Middle frontal gyrus (tissue), 1 donor: ENCODE data around the gene TMEM132C.
"Not testable (repeated sequence)": the region's sequence is repeated elsewhere in the genome, so short reads cannot be mapped to it uniquely, and the experiment has no call there.

Source experiments
- DNase-seq: peaks from one replicate; pipeline ENCODE4 v3.0.0-alpha.2; 2015; ENCODE audit warnings: low spot score; ENCODE audit errors: extremely low spot score

TMEM132C gene

DNA sequence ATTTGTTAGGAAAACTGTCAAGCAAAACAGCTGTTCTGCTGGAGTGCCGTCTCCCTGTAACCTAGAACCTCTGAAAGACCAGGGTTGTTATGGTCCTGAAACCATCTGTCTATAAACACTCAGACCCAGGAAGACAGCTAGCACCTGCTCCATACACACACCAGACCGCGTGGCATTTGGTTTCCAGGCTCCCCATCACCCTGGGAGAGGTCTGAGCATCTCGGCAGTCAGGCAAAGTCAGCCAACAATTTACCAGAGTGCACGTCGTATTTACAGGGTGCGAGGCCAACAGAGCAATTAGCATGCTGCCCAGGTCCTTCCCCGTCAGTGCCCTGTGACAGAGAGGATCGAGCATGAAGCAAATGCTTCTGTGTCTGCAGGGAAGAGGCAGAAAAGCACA lies 284.3 kb downstream of the TMEM132C start:
- no peak for DNase-seq

DNA sequence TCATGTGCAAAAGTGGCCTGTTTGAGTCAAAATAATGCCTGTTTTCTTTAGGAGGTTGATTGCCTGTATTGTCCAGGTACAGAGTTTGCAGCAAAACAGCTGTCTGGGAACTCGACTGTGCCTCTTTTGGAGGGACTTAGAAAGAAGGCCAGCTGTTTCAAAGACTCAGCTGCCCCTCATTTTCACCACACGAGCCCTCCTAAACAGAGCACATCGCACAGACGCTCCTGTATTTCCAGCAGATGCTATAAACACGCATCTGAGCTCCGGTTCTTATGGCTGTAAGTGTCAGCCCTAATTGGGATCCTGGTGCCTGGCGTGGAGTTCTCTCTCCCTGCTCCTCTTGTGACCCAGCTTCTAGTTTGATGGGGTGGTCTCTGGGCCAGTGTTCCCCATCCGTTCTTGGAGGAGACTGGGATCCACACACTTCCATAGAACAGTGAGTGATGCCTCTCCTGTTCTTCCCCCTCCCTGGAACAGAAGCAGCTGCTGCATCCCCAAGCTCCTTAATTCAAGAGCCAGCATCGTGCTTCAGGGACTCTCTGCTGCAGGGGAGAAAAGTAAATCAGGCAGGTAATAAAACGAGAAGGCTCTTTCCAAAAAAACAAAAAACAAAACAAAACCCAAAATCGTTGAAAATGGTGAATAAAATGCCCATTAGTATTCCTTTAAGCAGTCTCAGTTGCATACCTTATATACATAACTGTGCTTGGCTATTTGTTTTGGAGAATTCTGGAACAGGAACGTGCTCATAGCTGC lies 287.8 kb downstream of the TMEM132C start:
- no peak for DNase-seq

DNA sequence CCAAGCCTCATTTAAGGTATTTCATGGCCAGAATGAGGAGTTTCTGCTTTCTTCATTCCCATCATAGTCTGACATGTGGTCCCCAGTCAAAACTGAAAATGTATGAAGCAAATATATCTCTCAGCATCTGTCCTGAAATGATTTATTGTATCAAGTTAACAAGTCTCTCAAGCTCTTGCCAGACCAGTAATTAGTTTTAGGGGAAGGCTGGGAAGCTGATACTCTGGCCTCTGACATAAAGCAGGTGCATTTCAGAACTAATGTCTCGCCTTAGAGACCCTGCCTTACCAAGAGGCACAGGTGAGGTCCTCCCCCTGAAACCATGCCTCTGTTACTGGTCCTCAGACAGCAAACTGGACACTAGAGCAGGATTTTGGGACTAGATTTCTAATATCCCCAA lies 290.3 kb downstream of the TMEM132C start:
- DNase-seq = no peak

DNA sequence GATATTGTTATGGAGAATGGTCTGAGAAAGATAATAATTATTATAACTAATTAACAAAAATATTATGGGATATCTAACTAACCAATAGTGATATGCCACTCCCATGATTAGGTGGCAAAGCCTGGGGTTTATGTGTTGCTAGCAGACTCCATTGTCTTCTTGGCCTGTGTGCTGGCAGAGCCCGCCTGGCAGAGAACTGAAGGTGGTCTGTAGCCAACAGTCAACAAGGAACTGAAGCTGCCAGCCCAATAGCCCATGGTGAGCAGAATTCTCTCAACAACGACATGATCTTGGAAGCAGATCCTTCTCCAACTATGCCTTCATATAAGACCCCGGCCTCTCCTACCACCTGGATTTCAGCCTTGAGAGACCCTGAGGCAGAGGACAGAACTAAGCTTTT lies 298.0 kb downstream of the TMEM132C start:
- DNase-seq = no peak

- no peak for DNase-seq
Observed at GRCh38 chr12:128567730-128568129, 300.8 kb downstream of the TMEM132C start.

DNA sequence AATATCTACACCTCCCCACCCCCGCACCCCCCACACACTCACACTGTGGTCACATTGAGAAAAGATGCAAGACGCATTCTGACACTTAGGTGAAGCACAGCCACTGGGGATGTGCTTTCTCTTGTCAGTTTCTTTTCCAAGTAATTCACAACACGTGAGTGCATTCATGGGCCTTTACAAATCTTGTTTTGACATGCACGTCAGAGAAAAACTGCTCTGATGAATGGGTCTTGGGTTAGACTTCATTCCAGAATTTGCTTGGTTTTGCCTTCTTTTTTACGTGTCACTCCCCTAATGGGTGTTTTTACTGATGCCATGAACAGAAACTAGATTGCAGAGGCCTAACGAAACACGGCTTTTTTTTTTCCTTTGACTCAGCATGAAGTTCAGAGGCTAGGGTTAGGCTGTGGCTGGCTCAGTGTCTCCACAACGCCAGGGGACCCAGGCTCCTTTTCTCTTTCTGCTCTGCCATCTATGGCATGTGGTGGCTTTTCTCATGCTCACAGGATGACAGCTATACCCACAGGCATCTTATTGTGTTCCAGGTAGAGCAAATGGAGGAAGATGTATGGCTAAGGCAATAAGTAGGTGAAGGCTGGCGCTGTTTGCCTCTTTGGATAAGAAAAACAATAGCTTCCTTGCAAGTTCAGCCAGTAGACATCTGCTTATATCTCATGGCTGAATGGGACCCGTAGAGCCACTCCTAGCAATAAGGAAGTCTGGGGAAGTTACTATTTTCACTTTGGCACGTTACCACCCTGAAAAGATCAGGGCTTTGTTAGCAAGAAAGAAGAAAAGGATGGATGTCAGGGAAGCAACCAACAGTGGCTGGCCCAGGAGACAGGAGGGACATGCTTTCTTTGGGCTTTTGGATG lies 303.5 kb downstream of the TMEM132C start:
- DNase-seq = no peak

GRCh38 chr12:128571906-128572810 lies 305.2 kb downstream of the TMEM132C start:
- no peak for DNase-seq

DNA sequence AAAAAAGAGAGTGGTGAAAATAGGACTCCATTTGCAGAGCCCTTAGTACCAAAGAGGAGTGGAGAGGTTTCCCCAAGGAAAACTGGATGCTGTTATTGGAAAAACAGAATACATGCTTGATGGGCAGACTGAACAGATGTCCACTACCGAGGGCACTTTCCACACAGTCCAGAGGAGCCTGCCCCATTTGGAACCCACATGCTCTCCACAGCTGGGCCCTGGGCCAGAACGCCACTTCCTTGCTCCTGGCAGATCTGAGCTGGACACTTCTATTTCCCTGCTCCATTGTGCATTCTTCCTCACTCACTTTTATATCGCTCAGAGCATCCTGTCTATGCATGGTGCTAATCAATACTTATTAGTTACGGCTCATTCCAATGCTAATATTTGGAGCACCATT lies 306.9 kb downstream of the TMEM132C start:
- DNase-seq = no peak

- no peak for DNase-seq
Observed at GRCh38 chr12:128578045-128578444, 311.1 kb downstream of the TMEM132C start.

- no peak for DNase-seq
Observed at GRCh38 chr12:128581321-128581761, 314.4 kb downstream of the TMEM132C start.

GRCh38 chr12:128583453-128583852 lies 316.5 kb downstream of the TMEM132C start:
- no peak for DNase-seq

- DNase-seq = no peak
Observed at GRCh38 chr12:128586451-128587029, 319.6 kb downstream of the TMEM132C start.

- no peak for DNase-seq
Observed at GRCh38 chr12:128587918-128588317, 320.9 kb downstream of the TMEM132C start.

DNA sequence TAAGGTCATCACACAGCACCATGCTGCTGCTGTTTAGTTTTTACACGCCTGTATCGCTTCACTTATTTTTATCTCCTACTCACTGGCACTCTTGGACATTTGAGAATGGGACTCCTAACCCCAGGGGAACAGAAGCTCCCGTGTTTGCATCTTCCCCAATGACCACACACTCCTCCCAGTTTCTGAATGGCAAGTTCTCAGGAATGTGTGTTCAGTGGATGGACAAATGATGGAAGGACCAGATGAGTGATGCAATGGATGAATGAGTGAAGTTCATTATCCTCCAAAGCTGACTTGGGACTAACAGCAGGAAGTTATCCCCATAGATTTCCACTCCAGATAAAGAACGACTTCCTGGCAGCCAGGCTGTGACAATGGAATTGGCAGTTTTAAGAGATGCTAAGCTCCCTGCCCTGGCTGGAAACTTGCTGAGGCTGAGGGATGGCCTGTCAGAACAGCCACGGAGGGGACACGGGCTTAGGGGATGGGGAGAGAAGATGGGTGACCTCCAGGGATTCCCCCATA lies 325.3 kb downstream of the TMEM132C start:
- DNase-seq = no peak

- DNase-seq = no peak
Observed at GRCh38 chr12:128594521-128594920, 327.6 kb downstream of the TMEM132C start.

DNA sequence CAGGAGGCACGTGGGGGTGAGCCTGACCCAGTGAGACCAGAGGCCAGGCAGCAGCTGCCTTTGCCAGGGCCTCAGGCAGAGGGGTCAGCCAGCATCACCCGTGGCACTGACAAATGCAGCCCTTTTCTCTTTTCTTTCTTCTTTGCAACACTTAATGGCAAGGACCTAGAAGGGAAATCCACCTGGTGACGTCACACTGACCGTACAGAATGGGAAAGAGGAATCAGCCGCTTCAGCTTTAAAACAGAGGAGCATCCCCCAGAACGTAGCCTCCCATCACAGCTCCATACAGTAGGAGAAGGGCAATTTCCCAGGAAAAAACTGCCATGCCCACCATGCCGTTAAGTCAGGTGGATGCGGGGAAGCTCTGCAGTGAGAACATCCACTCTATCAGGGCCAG lies 328.6 kb downstream of the TMEM132C start:
- DNase-seq = no peak

- no peak for DNase-seq
Observed at GRCh38 chr12:128600886-128601285, 333.9 kb downstream of the TMEM132C start.

- DNase-seq = no peak
Observed at GRCh38 chr12:128603573-128604115, 336.7 kb downstream of the TMEM132C start.

GRCh38 chr12:128604219-128604618 lies 337.2 kb downstream of the TMEM132C start:
- not testable (repeated sequence) for DNase-seq

DNA sequence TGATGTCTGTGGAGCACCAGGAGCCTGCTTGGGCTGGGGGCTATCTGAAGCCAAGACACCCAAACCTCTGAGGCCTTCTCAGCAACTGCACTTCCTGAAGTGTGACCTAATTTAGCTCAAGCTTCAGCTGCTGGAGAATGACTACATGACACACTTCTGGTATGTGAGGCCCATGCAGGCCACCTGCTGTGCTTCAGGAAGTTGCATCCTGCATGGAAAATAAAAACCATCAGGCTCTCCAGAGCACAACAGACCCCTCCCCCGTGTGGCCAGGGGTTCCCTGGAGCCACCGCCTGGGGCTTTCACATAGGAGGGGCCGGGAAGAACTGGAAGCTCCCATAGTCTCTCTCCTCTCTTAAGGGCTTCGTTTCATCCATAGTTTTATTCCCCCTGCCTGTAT lies 339.1 kb downstream of the TMEM132C start:
- DNase-seq = no peak

DNA sequence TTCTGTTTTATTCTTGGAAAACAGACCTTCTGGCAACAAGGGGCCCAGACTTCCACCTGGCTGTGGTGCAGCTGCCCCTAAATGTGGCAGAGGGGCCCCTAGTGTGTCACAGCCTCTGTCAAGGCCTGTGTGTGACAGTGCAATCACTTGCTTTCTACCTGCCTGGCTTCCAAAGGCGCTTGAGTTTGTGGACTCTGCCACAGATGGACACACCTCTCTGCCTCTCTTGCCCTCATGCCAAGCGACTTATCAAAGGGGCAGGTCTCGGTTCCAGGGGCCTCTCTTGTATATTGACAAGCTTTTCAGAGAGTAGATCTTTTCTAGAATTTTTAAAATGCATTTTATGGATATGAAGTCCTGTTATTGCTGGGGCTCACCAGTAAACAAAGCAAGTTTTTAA lies 339.6 kb downstream of the TMEM132C start:
- no peak for DNase-seq
